ENCODE measurements around the gene TGM3. TPM values are rescaled to one million over a fixed set of nuclear protein-coding genes. Genes with fewer than 3 reads are reported as not detected.

Gene TGM3
- total and polyA plus RNA-seq, 10 of the 15 experiments (the other 5 are each of a cell fraction or from before 2014, with no cell fraction given), result not detected

GRCh38 chr20:2340136-2340535 lies 44.3 kb downstream of the TGM3 start (continued):
- TF ChIP-seq E4F1 (IDR thresholded peaks at IDR 0.05; ENCODE audit: borderline replicate concordance, partially characterized antibody), result no peak
- no peak for TF ChIP-seq EP300 (IDR thresholded peaks at IDR 0.05; ENCODE audit: borderline replicate concordance in 1 of 2, control insufficient read depth in 1 of 2, low read depth in 2 of 2, low read length in 2 of 2)
- no peak for TF ChIP-seq KAT2A (conservative IDR thresholded peaks at IDR 0.05; ENCODE audit: control insufficient read depth, low read depth, low read length)
- no peak for TF ChIP-seq CREM (IDR thresholded peaks at IDR 0.05; ENCODE audit: low read depth)
- no peak for TF ChIP-seq TCF12 (IDR thresholded peaks at IDR 0.05; ENCODE audit: low read depth, low read length)
- TF ChIP-seq SMAD5 (IDR thresholded peaks at IDR 0.05; ENCODE audit: low read depth), result no peak
- TF ChIP-seq ZZZ3 (IDR thresholded peaks at IDR 0.05; ENCODE audit: control insufficient read depth, insufficient read length, low read depth), result no peak
- TF ChIP-seq CBX5 (IDR thresholded peaks at IDR 0.05; ENCODE audit: low read depth), result no peak

- Histone ChIP-seq H2AFZ (ENCODE audit: control insufficient read depth, low read depth, low read length) (no peak overlapping the region), H3K4me2 (ENCODE audit: control insufficient read depth, insufficient read depth) (no peak overlapping the region), H3K27ac (ENCODE audit: control insufficient read depth, insufficient read depth) (no peak overlapping the region), H4K20me1 (ENCODE audit: control insufficient read depth, insufficient read depth) (no peaks in the 10 kb centered on the region), H3K36me3 (ENCODE audit: control insufficient read depth in 2 of 2, insufficient read depth in 2 of 2, low read length in 1 of 2) (no peaks in the 10 kb centered on the region), H3K9me3 (replicated peaks; ENCODE audit: control insufficient read depth, insufficient read depth, low read length) (no peaks in the 10 kb centered on the region), H3K4me1 (ENCODE audit: control insufficient read depth, insufficient read depth, low read length) (no peaks in the 10 kb centered on the region), H3K4me3 (no peak overlapping the region), H3K9ac (ENCODE audit: control insufficient read depth, insufficient read depth, low read length) (no peak overlapping the region), H3K79me2 (ENCODE audit: control insufficient read depth, insufficient read depth, low read length) (no peaks in the 10 kb centered on the region), H3K27me3 (replicated peaks in 1 of 2; ENCODE audit: control insufficient read depth in 2 of 2, insufficient read depth in 2 of 2, low read length in 1 of 2) (peaks cover 0 to 2% of the 10 kb centered on the region in 2 experiments; a peak in 2 of 4 replicates)
- ChIA-PET SMC1A (ENCODE audit: uncharacterized antibody, unreplicated experiment) (no interaction called here), CTCF (no interaction called here), RAD21 (ENCODE audit: unreplicated experiment) (interaction anchor here (1.0 kb wide), 1 partner anchor 133 kb away, joined by 3 read pairs; no protein-coding TSS in a partner anchor), POLR2A (interaction anchor here (0.5 kb wide), 1 partner anchor 199 kb away, joined by 3 read pairs; no protein-coding TSS in a partner anchor)
- WGBS (ENCODE audit: insufficient coverage, insufficient replicate concordance, low lambda C conversion rate, missing lambda C conversion rate), result 41% methylated on average over 6 of the region's 6 CpGs
- DNase-seq (ENCODE audit: low read depth, low spot score), result no peak
- FAIRE-seq, result no peak
- BruUV-seq (replicated peaks), result no TSS peak
- TF ChIP-seq ASH2L (IDR thresholded peaks at IDR 0.05; ENCODE audit: borderline replicate concordance, low read depth), result no peak
- TF ChIP-seq NFYB (IDR thresholded peaks at IDR 0.05; ENCODE audit: insufficient read depth, low read depth, low read length), result no peak
- TF ChIP-seq RELB (IDR thresholded peaks at IDR 0.05; ENCODE audit: low read depth), result no peak
- no peak for ATAC-seq
- intact Hi-C loops (cut with micrococcal nuclease; ENCODE audit: unreplicated experiment), result no loop called here
- in situ Hi-C loops (cut with MboI), result no loop called here
Observed at GRCh38 chr20:2340823-2341222, 45.0 kb downstream of the TGM3 start.

Measured in GM12878 (cell line).